CD4-positive, alpha-beta T cell treated with Interleukin-1 beta for 1 hour (primary cell): Measurements from ENCODE around the gene PYDC1.
"Not testable (repeated sequence)": the region's sequence is repeated elsewhere in the genome, so short reads cannot be mapped to it uniquely, and the experiment has no call there.

ENCODE experiments used
- DNase-seq, 2 donors: peaks; one replicate each; pipeline ENCODE4 v3.0.0-alpha.2; 2020 to 2022

Gene PYDC1

GRCh38 chr16:31195861-31196260, 21.1 kb downstream of the PYDC1 start:
- DNase-seq = not testable (repeated sequence)

DNA sequence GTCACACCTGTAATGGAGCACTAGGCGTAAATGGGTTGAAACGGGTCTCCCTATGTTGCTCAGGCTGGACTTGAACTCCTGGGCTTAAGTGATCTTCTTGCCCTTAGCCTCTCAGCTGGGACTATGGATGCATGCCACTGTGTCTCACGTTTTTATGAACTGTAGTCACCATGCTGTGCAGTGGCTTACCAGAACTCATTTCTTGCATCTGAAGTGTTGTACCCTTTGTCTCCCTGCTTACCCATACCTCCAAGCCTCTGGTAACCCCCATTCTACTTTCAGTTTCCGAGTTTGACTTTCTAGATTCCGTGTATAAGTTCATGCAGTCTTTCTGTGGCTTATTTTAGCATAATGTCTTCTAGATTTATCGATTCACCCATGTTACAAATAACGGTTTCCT, 22.0 kb downstream of the PYDC1 start:
- DNase-seq = no peak

- no peak for DNase-seq
These were observed 23.1 kb downstream of the PYDC1 start for GRCh38 chr16:31193874-31194273.

DNA sequence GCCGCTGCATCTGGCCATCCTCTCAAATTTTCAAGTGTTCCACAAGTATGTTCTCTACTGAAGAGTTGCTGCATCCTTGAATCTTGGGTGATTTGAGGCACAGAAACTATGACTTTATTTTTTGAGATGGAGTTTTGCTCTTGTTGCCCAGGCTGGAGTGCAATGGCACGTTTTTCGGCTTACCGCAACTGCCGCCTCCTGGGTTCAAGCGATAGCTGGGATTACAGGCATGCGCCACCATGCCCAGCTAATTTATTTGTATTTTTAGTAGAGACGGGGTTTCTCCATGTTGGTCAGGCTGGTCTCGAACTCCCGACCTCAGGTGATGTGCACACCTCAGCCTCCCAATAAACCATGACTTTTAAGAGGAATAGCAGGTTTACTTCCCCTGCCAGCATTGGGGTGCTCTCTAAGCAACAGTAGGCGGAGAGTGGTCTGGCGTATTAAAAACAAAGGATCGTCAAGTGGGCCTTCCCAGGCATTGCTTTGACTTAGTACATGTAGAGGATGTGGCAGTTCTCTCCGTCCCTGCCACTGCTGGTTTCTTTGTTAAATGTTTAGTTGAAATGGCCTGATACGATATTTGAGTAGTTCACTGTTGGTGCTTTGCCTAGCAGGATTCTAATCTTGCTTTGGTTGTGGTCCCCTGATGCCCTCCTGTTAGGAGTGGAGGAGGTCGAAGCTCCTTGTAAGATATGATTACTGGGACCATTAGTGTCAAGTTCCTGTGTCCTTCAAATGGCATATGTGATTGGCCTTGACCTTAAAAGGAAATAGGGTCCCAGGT, 23.9 kb downstream of the PYDC1 start:
- no peak for DNase-seq

DNA sequence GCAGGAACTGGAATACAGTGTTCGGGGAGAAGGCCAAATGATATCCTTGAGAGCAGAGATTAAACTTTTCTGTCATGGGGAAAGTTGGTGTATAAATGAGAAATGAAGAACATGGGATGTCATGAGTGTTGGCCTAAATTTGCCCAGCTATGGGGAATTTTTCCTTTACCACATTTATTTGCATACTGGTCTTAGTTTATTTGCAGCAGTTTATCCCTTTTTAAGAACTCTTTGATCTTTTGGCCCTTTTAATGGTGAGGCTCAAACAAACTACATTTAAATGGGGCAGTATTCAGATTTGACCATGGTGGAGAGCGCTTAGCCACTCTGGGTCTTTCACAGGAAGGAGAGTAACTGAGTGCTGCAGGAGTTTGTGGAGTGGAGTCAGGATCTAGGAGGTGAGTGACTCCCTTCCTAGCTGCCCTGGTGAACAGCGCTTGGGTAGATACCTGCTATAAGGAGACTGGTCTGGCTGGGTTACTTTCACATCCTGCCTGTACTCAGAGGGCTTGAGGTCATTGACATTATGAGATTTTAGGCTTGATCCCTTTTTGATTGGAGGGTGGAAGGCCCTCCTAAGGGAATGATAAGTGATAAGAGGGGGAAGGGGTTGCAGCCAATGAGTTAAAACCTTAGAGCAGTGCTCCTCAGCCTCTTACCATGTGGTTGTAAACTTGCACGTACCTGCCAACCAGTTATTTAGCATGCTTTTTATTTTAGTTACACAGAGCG, 25.1 kb downstream of the PYDC1 start:
- DNase-seq = no peak

GRCh38 chr16:31190818-31191444, 26.0 kb downstream of the PYDC1 start:
- DNase-seq = no peak

DNA sequence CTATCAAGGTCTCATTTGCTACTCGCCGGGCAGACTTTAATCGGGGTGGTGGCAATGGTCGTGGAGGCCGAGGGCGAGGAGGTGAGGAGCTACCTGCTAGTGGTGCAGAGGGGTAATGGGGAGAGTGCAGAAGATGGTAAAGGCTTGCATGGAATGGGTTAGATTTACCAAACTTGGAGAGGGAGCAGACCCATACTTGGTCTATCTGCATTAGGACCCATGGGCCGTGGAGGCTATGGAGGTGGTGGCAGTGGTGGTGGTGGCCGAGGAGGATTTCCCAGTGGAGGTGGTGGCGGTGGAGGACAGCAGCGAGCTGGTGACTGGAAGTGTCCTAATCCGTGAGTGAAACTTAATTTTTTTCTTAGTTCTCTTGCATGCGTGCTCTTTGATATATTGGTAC, 26.9 kb downstream of the PYDC1 start:
- no peak for DNase-seq

DNA sequence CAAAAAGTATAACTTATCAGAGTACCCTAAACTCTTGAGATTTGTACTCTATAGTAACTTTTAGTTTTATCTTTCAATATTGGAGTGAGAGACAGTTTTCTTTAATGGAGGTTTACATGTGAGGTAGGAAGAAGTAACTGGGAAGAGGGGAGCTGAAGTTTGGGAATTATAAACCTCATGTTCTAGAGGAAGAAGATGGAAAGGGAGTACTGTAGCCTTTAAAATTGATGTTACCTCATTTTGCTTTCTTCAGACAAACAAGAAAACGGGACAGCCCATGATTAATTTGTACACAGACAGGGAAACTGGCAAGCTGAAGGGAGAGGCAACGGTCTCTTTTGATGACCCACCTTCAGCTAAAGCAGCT, 27.5 kb downstream of the PYDC1 start:
- no peak for DNase-seq

DNA sequence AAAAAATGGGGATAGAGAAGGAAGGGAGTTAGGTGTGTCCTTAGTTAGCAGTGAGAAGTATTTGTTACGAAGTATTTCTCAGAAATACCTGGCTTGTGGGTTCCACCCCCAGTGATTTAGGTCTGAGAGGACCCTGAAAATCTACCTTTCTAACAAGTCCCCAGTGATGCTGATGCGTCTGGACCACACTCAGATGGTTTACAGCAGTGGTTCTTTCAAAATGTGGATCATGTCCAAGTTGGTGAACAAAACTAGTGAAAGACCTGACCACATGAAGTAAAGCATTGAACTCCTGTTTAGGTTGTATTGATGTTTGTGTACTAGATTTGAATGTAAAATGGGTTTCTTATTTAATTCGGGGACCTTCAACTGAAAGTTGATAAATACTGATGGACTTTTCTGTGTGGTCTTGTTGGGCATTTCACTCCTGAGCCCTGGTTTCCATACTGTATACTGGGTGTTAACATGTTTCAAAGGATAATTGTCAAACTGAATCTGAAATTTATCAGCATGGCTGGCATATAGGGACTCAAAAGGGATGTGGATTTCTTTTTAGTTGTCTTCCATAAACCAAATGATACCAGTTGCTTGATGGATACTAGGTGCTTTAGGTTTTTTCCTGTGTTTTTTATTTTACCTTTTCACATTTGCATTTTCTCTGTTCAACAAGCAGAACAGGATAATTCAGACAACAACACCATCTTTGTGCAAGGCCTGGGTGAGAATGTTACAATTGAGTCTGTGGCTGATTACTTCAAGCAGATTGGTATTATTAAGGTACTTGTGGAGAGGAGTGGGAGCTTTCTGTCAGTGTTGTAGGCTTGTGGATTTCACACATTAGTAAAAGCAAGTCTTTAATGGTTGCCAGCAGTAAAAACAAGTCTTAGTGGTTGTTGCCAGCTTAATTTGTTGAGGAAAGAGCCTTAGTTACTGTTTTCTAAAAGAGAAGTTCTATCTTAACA, 28.2 kb downstream of the PYDC1 start:
- DNase-seq = no peak

DNA sequence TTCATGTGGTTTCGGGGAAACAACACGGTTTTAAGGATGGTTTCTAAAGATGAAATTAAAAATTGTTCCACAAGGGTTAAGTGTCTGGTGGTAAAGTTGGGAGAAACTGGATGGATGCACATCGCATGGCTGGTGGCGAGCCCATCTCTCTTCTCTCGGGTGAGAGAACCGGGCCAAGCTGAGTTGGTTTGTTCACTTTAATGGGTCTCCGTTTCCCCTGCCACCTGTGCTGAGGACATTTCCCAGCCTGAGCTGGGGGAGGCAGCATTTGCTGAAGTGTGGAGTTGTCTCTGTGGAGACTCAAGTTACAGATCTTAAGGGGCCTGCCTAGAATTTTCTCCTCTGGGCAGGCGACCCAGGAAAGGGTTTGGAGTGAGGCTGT, 29.1 kb downstream of the PYDC1 start:
- DNase-seq = no peak

GRCh38 chr16:31186930-31187807, 29.8 kb downstream of the PYDC1 start:
- DNase-seq = no peak

DNA sequence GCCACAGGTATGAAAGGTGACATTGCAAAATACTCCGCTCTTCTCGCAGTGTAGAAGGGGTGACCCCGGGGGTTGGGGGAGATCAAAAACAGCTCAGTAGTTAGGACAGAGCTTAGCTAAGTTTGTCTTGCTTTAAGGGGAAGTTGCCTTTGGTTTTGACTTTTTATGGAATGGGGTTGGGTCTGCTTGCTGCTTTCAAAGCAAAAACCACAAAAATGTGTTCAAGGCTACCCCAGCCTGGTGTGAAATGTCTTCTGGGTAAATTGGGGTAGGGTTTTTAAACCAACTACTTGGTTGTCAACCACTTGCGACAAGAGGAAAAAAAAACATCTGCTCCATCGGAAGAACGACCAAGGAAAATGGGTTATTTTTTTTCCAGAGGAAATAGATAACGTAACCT, 30.8 kb downstream of the PYDC1 start:
- DNase-seq = no peak

- DNase-seq = no peak
These were observed 31.6 kb downstream of the PYDC1 start for GRCh38 chr16:31185339-31185738.

DNA sequence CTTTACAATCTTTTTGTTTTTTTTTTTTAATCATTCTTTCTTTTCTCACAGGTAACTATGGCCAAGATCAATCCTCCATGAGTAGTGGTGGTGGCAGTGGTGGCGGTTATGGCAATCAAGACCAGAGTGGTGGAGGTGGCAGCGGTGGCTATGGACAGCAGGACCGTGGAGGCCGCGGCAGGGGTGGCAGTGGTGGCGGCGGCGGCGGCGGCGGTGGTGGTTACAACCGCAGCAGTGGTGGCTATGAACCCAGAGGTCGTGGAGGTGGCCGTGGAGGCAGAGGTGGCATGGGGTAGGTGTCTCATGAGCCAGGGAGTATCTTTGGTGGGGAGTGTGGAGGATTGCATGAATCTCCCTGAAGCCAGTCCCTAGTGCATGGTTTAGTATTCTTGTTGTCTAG, 32.0 kb downstream of the PYDC1 start:
- DNase-seq = no peak

DNA sequence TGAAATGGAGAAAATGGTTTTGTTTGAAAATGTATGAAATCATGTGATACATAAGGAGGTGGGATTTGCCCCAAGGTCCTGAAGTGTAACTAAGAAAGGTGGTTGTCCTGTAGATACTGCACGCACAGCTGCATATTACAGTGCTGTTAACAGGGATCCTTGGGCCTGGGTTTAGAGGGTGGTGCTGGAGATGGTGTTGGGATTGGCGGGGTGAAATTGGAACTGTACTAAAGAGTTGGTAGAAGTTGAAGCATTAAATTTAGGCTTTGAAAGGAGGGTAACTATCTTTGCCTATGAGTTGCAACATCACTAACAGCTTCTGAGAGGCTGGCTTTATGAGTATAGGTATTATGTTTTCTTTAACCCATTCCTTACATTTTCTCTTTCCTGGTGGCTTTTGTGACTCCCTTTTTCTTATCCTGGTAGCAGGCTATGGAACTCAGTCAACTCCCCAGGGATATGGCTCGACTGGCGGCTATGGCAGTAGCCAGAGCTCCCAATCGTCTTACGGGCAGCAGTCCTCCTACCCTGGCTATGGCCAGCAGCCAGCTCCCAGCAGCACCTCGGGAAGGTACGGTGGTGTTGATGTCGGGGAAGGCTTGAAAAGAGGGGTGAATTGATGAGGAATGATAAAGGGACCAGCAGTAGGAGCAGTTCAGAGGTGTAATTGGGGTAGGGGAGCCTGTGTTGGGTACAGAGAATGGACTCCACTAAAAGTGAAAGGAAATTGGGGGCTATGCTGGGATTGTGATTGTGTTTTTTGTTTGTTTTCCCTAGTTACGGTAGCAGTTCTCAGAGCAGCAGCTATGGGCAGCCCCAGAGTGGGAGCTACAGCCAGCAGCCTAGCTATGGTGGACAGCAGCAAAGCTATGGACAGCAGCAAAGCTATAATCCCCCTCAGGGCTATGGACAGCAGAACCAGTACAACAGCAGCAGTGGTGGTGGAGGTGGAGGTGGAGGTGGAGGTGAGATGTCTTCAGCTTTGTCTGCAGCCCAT, 33.2 kb downstream of the PYDC1 start:
- no peak for DNase-seq

GRCh38 chr16:31182391-31182790, 34.5 kb downstream of the PYDC1 start:
- DNase-seq = no peak

DNA sequence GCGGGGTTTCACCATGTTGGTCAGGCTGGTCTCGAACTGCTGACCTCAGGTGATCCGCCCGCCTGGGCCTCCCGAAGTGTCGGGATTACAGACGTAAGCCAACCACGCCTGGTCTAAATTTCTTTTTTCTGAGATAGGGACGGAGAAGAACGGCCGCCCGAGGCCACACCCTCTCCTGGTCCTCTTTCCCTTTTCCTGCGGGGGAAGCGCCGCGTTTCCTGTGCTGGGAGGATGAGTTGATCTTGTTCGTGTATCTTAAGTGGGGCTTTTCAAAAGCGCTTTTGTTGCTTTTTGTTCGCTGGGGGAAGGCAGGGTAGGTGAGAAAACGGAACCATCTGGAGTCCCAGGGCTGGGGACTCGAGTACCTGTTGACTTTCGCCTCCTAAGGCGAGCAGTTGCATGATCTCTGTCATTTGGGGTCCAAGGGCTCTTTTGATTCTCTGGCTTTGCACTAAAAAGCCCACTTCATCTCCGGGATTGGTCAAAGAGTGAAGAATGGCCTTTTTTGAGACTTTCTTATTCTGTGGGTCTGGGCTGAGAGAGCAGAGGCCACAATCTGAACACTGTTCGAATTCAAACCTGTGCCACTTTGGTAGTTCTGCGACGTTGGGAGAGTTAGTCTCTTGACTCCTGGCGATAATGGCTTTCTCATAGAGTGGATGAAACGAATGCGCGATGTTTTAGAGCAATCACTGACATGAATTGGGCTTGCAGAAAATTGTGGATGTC, 35.7 kb downstream of the PYDC1 start:
- no peak for DNase-seq

DNA sequence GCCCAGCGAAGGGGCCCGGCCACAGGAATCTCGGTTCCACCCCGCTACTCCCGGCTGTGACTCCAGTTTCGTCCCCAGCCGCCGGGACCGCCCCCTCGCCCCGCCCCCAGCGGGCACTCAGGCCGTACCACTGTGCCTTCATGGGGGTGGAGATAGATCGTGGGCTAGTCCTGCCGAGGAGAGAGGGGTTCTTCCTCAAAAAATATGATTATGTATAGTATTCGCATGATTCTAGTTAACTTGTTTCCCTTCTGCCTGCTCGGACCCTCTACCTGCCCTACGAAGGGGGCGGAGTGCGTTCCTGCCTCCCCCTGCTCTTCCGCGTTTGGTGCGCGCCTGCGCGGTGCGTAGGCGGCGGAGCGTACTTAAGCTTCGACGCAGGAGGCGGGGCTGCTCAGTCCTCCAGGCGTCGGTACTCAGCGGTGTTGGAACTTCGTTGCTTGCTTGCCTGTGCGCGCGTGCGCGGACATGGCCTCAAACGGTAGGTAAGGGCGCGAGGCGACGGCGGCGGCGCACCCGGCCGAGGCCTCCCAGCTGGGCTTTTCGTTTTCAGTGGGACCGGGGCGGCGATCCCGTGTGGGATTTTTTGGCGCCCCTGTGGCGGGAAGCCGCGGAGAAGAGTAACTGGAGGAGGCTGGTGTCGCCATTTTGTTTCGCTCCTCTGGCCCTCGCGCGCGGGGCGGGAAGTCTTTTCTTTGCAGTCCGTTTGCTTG, 37.0 kb downstream of the PYDC1 start, which contains the start of gene FUS:
TSS of gene FUS (plus strand) at position 393 of the 713 bp plus-strand sequence. CDS start at position 469, 76 bp downstream.
- DNase-seq = peak; percentile 90 to 93

GRCh38 chr16:31179219-31179746, 37.7 kb downstream of the PYDC1 start:
- DNase-seq = no peak
